HT1080 (cell line): ENCODE results near the gene MBNL2. TPM values are rescaled to one million over a fixed set of nuclear protein-coding genes. Genes with fewer than 3 reads are reported as not detected.

Source experiments
- DNase-seq: peaks from one replicate; pipeline ENCODE4 v3.0.0-alpha.2; 2015; ENCODE audit warnings: low read depth
- total RNA-seq: library from RNA; depleted of rRNA; stranded (reverse); fragments of >200 nt; shearing (Covaris generic); gene quantifications from 2 replicates; pipeline ENCODE4 v1.2.3, GENCODE V29; 2014

MBNL2 gene
- total RNA-seq, 1 experiment from 2014 or later: 19.4 TPM

GRCh38 chr13:97252735-97253134 lies 30.6 kb downstream of the MBNL2 start:
- no peak for DNase-seq

GRCh38 chr13:97253581-97254293 lies 31.6 kb downstream of the MBNL2 start:
- DNase-seq: no peak

- peak; percentile 92 for DNase-seq
Measured at GRCh38 chr13:97254816-97255215, 32.7 kb downstream of the MBNL2 start.

- peak; percentile 27 for DNase-seq
Measured at GRCh38 chr13:97255515-97256021, 33.4 kb downstream of the MBNL2 start.

- DNase-seq: peak; percentile 94
Measured at GRCh38 chr13:97256343-97256783, 34.2 kb downstream of the MBNL2 start.

- no peak for DNase-seq
Measured at GRCh38 chr13:97257228-97257755, 35.2 kb downstream of the MBNL2 start.

- DNase-seq: peak; percentile 95
Measured at GRCh38 chr13:97257800-97258799, 36.0 kb downstream of the MBNL2 start.

- DNase-seq: no peak
Measured at GRCh38 chr13:97258801-97259200, 36.7 kb downstream of the MBNL2 start.

GRCh38 chr13:97259410-97259797 lies 37.3 kb downstream of the MBNL2 start:
- no peak for DNase-seq

- DNase-seq: peak; percentile 66
Measured at GRCh38 chr13:97259798-97260714, 37.9 kb downstream of the MBNL2 start.

- no peak for DNase-seq
Measured at GRCh38 chr13:97261254-97262005, 39.3 kb downstream of the MBNL2 start.

GRCh38 chr13:97262058-97262457 lies 39.9 kb downstream of the MBNL2 start:
- DNase-seq: no peak

- DNase-seq: no peak
Measured at GRCh38 chr13:97263160-97263559, 41.0 kb downstream of the MBNL2 start.

GRCh38 chr13:97264663-97265062 lies 42.5 kb downstream of the MBNL2 start:
- no peak for DNase-seq

GRCh38 chr13:97266332-97266731 lies 44.2 kb downstream of the MBNL2 start:
- no peak for DNase-seq

- no peak for DNase-seq
Measured at GRCh38 chr13:97266772-97267417, 44.8 kb downstream of the MBNL2 start.

- no peak for DNase-seq
Measured at GRCh38 chr13:97267418-97268059, 45.4 kb downstream of the MBNL2 start.

- no peak for DNase-seq
Measured at GRCh38 chr13:97268772-97269171, 46.6 kb downstream of the MBNL2 start.

GRCh38 chr13:97269603-97270002 lies 47.5 kb downstream of the MBNL2 start:
- DNase-seq: no peak
